Central memory CD8-positive, alpha-beta T cell (primary cell): ENCODE data around the gene NPW.

Experiments
- ATAC-seq: fragments of 150-1000 bp; cut with Tn5 transposase; replicated peaks from 2 replicates; pipeline ENCODE4 v1.10.0; 2022; ENCODE audit warnings: mild to moderate bottlenecking, moderate FRiP score, moderate number of reproducible peaks; ENCODE audit not compliant: poor library complexity, severe bottlenecking; ENCODE audit errors: extremely low read depth
- DNase-seq, 2 donors: peaks; one replicate each; pipeline ENCODE4 v3.0.0; 2021; ENCODE audit warnings: low spot score in 2 of 2
- H3K27ac Mint-ChIP-seq: one replicate; pipeline ENCODE4 v1.8.0; 2022; ENCODE audit warnings: low read depth, mild to moderate bottlenecking, moderate library complexity, mixed read lengths
- H3K27me3 Mint-ChIP-seq: one replicate; pipeline ENCODE4 v1.8.0; 2022; ENCODE audit warnings: mixed read lengths
- H3K36me3 Mint-ChIP-seq: one replicate; pipeline ENCODE4 v1.8.0; 2022; ENCODE audit warnings: mild to moderate bottlenecking, moderate library complexity, mixed read lengths; ENCODE audit not compliant: insufficient read depth
- H3K4me1 Mint-ChIP-seq: one replicate; pipeline ENCODE4 v1.8.0; 2022; ENCODE audit warnings: mixed read lengths
- H3K4me3 Mint-ChIP-seq: one replicate; pipeline ENCODE4 v1.8.0; 2022; ENCODE audit warnings: mild to moderate bottlenecking, moderate library complexity, mixed read lengths
- H3K9me3 Mint-ChIP-seq: one replicate; pipeline ENCODE4 v1.8.0; 2022; ENCODE audit warnings: mixed read lengths

The NPW gene

DNA sequence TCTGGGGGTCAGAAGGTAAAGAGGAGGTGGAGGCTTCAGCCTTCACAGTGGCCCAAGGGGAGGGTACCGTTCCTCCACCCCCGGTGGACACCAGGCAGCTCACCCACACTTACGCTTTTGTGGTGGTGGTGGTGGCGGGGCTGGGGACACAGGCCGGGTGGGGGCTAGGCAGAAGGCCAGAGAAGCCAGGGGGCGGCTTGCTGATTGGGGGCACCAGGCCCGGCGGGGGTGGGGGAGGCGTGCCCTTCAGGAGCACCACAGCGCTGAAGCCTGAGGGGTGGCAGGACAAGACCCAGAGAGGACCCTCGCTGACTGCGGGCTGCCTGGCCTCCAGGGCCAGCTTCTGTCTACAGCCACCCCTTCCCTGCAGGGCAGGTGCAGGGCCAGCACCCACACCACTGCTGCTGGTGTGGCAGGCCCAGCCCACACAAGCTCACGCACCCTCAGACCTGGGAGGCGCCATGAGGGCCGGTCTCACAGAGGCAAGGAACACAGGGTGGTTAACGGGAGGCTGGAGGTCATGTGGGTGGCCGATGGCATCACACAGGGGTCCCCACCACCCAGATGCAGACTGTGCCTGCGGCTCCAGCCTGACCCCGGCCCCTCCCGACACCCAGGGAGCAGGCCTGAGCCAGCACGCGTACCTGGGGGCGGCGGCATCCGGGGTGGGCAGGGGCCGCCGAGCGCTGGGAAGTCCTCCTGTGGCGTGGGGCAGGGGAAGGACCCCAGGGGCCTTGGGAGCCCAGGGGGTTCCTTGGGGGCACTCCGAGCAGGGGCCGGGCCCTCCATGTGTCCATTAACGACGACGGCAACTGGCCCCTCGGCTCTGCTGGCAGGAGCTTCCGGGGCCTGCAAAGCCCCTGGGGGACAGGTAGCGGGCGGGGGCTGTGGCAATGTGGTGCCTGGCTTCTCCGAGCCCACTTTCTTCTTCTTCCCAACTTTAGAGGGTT, 20.5 kb upstream of the NPW start:
- no peaks in the 10 kb centered on the region for H3K9me3 Mint-ChIP-seq
- H3K27me3 Mint-ChIP-seq: no peaks in the 10 kb centered on the region
- no peaks in the 10 kb centered on the region for H3K4me1 Mint-ChIP-seq
- H3K36me3 Mint-ChIP-seq: peaks cover 15% of the 10 kb centered on the region
- H3K27ac Mint-ChIP-seq: no peak overlapping the region
- no peak overlapping the region for H3K4me3 Mint-ChIP-seq
- no peak for DNase-seq
- no peak for ATAC-seq

DNA sequence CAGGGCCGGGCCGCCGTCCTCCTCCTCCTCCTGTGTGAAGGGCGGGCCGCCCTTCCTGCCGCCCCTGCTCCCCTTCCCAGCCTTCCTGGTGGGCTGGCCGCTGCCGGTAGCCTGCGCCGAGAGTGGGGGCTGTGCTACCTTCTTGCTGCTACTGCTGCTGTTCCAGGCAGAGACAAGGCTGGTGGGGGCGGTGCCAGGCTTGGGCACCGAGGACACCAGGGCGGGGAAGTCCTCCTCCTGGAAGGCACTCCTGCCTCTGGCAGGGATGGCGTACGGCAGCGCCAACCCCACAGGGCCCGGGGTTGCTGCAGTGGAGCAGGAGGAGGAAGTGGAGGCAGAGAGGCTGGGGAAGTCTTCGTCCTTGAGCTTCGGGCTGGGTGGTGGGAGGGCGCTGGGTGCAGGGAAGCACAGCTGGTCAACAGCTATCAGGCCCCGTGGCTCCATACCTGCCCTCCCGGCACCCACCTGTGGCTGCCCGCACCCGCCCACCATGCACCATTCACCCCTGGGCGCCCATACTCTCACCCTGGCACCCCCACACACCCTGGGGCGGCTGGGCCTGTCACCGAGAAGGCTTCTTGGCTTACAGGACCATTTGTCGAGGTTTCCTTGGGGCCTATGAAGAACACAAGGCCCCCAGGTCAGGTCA, 19.6 kb upstream of the NPW start:
- Mint-ChIP-seq H3K27ac (no peak overlapping the region), H3K36me3 (peaks cover 15% of the 10 kb centered on the region), H3K4me1 (peaks cover 4% of the 10 kb centered on the region), H3K9me3 (no peaks in the 10 kb centered on the region), H3K27me3 (no peaks in the 10 kb centered on the region), H3K4me3 (no peak overlapping the region)
- DNase-seq (no peak), ATAC-seq (no peak)

DNA sequence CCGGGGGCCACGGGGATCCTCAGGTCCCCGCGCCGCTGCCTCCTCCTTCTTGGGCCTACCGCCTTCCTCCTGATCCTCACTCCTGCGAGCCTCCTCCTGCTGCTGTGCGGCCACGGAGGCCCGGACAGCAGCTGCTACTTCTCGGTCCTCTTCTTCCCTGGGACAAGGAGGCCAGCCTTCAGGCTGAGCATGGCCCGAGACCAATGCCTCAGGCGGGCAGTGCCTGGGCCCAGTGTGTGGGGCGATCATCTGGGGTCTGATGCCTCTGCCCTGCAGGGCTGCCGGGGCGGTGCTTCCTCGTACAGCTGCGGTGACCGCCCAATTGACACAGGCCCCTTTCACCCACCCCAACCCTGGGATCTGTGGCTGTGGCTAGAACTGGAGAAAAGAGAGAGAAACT, 18.6 kb upstream of the NPW start:
- H3K4me3 Mint-ChIP-seq: no peak overlapping the region
- H3K9me3 Mint-ChIP-seq: no peaks in the 10 kb centered on the region
- no peak overlapping the region for H3K27ac Mint-ChIP-seq
- H3K27me3 Mint-ChIP-seq: no peaks in the 10 kb centered on the region
- peaks cover 16% of the 10 kb centered on the region for H3K36me3 Mint-ChIP-seq
- ATAC-seq (no peak), DNase-seq (no peak)
- peaks cover 13% of the 10 kb centered on the region for H3K4me1 Mint-ChIP-seq

GRCh38 chr16:2001456-2002355, 17.9 kb upstream of the NPW start:
- H3K4me1 Mint-ChIP-seq: peaks cover 19% of the 10 kb centered on the region
- H3K4me3 Mint-ChIP-seq: no peak overlapping the region
- no peaks in the 10 kb centered on the region for H3K9me3 Mint-ChIP-seq
- peaks cover 16% of the 10 kb centered on the region for H3K36me3 Mint-ChIP-seq
- no peaks in the 10 kb centered on the region for H3K27me3 Mint-ChIP-seq
- no peak overlapping the region for H3K27ac Mint-ChIP-seq
- DNase-seq (no peak), ATAC-seq (no peak)

GRCh38 chr16:2002406-2003230, 17.0 kb upstream of the NPW start:
- H3K9me3 Mint-ChIP-seq: no peaks in the 10 kb centered on the region
- H3K36me3 Mint-ChIP-seq: peaks cover 16% of the 10 kb centered on the region
- H3K27ac Mint-ChIP-seq: no peak overlapping the region
- peaks cover 29% of the 10 kb centered on the region for H3K4me1 Mint-ChIP-seq
- no peak overlapping the region for H3K4me3 Mint-ChIP-seq
- H3K27me3 Mint-ChIP-seq: no peaks in the 10 kb centered on the region
- DNase-seq: no peak
- no peak for ATAC-seq

- Mint-ChIP-seq H3K36me3 (peaks cover 17% of the 10 kb centered on the region), H3K27ac (no peak overlapping the region), H3K27me3 (no peaks in the 10 kb centered on the region), H3K9me3 (no peaks in the 10 kb centered on the region), H3K4me1 (peaks cover 36% of the 10 kb centered on the region), H3K4me3 (no peak overlapping the region)
- DNase-seq (no peak), ATAC-seq (no peak)
These were observed 16.3 kb upstream of the NPW start for GRCh38 chr16:2003231-2003826.

DNA sequence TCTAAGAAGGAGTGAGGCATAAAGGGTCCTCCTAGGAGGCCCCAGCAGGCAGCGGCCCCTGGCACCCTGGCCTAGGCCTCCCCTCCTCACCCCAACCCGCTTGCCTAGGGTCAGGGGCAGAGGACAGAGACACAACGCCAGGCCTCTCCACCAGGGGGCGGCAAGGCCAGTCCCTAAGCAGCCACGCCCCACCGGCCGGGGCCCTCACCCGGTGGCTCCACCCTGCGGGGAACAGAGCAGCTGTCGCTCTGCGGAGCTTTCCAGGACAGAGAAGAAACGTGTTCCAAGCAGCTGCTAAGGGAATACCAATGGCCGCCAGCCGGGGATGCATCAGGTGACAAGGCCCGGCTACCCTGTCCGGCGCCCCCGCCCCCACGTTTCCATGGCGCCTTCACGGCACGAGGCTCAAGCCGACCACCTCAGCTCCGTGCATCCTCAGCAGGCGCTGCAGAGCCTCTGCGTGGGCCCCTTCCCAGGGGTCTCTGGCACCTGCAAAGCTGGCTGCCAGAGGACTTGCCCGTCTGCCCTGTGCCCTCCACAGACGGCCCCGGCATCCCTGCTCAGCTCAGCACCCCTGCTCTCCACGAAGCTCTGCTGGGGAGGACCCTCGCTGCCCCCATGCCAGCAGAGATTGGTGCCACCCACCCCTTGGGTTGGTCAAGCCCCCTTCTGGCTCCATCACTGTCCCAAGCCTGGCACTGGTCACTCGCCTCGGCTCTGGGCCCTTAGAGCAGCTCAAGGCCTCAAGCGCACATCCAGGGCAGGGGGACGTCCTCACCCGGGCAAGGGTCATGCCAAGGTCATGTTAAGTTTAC, 15.6 kb upstream of the NPW start:
- H3K4me1 Mint-ChIP-seq: peaks cover 42% of the 10 kb centered on the region
- no peak overlapping the region for H3K4me3 Mint-ChIP-seq
- peaks cover 18% of the 10 kb centered on the region for H3K36me3 Mint-ChIP-seq
- no peaks in the 10 kb centered on the region for H3K9me3 Mint-ChIP-seq
- H3K27me3 Mint-ChIP-seq: no peaks in the 10 kb centered on the region
- H3K27ac Mint-ChIP-seq: no peak overlapping the region
- ATAC-seq (peak; percentile 75), DNase-seq (peak; percentile 73 to 77)

DNA sequence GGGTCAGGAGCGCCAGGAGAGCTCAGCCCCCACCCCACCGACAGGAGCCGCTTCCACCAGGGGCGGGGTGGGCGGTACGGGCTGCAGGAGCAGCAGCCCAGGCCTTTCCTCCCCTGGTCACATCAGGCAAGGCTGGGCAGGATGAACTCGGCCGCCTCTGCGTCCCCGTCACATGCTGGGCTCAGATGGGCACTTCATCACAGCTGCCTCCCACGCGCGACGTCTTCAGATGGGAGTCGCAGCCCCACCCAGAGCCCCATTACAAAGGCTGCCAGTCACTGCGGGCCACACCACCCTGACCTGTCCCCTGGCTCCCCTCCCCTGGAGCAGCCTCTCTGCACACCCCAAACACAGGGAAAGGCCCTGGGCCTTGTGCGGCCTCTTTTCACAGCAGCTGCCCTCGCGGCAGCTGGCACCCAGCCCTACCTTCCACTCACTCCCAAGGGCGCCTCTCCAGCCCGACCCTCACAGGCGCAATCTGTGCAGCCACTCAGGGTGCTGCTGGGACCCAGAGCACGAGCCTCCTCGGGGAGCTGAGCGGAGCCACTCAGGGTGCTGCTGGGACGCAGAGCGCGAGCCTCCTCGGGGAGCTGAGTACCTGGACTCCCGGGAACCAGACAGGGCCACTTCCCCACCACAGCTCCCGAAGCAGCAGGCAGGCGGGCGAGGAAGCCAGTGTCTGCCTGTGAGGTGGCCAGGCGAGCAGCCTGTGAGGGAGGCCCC, 14.6 kb upstream of the NPW start:
- Mint-ChIP-seq H3K9me3 (no peaks in the 10 kb centered on the region), H3K4me3 (peak overlapping the region; percentile 23), H3K27me3 (no peaks in the 10 kb centered on the region), H3K4me1 (peaks cover 43% of the 10 kb centered on the region), H3K36me3 (peaks cover 16% of the 10 kb centered on the region), H3K27ac (no peak overlapping the region)
- DNase-seq (no peak), ATAC-seq (no peak)

DNA sequence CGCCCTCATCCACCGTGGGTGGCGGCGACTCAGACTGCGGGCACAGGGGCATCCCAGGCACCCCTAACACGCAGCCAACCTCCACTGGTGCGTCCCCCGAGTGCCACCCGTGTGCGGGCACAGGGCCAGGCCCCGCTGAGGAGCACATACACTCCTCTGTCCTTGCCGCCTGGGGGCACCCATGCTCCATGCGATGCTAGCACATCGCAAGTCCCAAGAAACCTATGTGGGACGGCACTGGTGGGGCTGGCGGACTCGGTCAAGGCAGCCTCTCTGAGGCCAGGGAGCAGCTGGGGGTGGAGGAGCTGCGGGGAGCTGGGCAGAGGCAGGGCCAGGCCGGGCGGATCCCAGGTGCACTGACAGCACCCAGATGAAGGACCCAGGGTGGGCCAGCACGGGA, 13.9 kb upstream of the NPW start:
- Mint-ChIP-seq H3K36me3 (peaks cover 18% of the 10 kb centered on the region), H3K4me3 (peak overlapping the region; percentile 4), H3K27me3 (no peaks in the 10 kb centered on the region), H3K9me3 (no peaks in the 10 kb centered on the region), H3K27ac (peak overlapping the region; percentile 58), H3K4me1 (peaks cover 48% of the 10 kb centered on the region)
- ATAC-seq (no peak), DNase-seq (no peak)

DNA sequence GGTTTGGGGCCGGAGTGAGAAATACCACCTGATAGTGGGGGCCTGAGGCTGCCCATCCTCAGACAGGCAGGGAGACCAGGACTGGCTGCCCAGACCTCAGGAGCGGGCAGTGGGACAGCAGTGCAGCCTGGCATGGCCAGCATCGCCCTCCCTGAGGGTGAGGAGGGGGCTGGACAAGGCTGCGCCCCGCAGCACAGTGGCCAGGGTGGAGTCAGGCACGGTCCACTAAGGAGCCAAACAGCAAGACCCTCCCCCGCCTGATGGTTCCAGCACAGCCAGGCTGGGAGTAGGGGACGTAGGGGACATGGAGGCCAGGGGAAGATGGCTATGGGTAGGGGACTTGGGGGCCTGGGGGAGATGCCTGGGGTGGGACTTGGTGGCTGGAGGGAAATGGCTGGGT, 13.3 kb upstream of the NPW start:
- Mint-ChIP-seq H3K4me1 (peaks cover 48% of the 10 kb centered on the region), H3K36me3 (peaks cover 14% of the 10 kb centered on the region), H3K27me3 (no peaks in the 10 kb centered on the region), H3K9me3 (no peaks in the 10 kb centered on the region), H3K4me3 (peak overlapping the region; percentile 83), H3K27ac (peak overlapping the region; percentile 58)
- DNase-seq (no peak), ATAC-seq (no peak)
